ENCODE data around the gene SPINK1. TPM values are rescaled to one million over a fixed set of nuclear protein-coding genes. Genes with fewer than 3 reads are reported as not detected.

SPINK1 gene
- total RNA-seq, 1 experiment from 2014 or later = 4.5 TPM

- intact Hi-C loops (cut with micrococcal nuclease) = no loop called here
Measured at GRCh38 chr5:147880487-147880886, 49.0 kb upstream of the SPINK1 start.

More at GRCh38 chr5:147880487-147880886, 49.0 kb upstream of the SPINK1 start:
- TF ChIP-seq SIN3A (IDR thresholded peaks at IDR 0.05; ENCODE audit: low read depth) (no peak), EGR1 (IDR thresholded peaks at IDR 0.05; ENCODE audit: low read depth) (no peak), CEBPB (IDR thresholded peaks at IDR 0.05; ENCODE audit: low read depth) (no peak), YY1 (IDR thresholded peaks at IDR 0.05; ENCODE audit: extremely low read depth, insufficient replicate concordance, low read depth, low read length) (no peak), CTCF (IDR thresholded peaks at IDR 0.05 in 2 of 3, conservative IDR thresholded peaks at IDR 0.05 in 1 of 3; ENCODE audit: borderline replicate concordance in 1 of 3, insufficient read depth in 1 of 3, low read depth in 2 of 3, low read length in 2 of 3) (no peak), EZH2phosphoT487 (IDR thresholded peaks at IDR 0.05; ENCODE audit: borderline replicate concordance) (no peak), RAD21 (IDR thresholded peaks at IDR 0.05; ENCODE audit: low read depth) (no peak), EZH2 (IDR thresholded peaks at IDR 0.05) (no peak), ELF1 (IDR thresholded peaks at IDR 0.05; ENCODE audit: borderline replicate concordance, low read depth) (no peak), SP1 (IDR thresholded peaks at IDR 0.05; ENCODE audit: low read depth) (no peak), REST (IDR thresholded peaks at IDR 0.05; ENCODE audit: low read depth) (no peak)
- ChIA-PET POLR2A (no interaction called here), RAD21 (ENCODE audit: low non-redundant PET in 1 of 2, low total read pairs in 2 of 2, uncharacterized antibody in 2 of 2, unreplicated experiment in 2 of 2) (no interaction called here), CTCF (no interaction called here)
- Histone ChIP-seq H3K9me2 (ENCODE audit: insufficient read depth) (no peaks in the 10 kb centered on the region), H2AFZ (ENCODE audit: low read depth, low read length, poor library complexity, severe bottlenecking) (no peak overlapping the region), H4K20me1 (ENCODE audit: insufficient read depth) (no peaks in the 10 kb centered on the region), H3K4me2 (ENCODE audit: low read length) (no peak overlapping the region), H3K4me3 (replicated peaks in 1 of 2; ENCODE audit: low read depth in 1 of 2, low read length in 2 of 2) (no peak overlapping the region), H3K27me3 (ENCODE audit: insufficient read depth, low read length) (peaks cover 20% of the 10 kb centered on the region; the same call in 1 of the 2 replicates), H3K9me3 (ENCODE audit: control insufficient read depth in 1 of 2, insufficient read depth in 1 of 2, low read depth in 1 of 2, low read length in 2 of 2) (no peaks in the 10 kb centered on the region), H3K9ac (ENCODE audit: low read length) (no peak overlapping the region), H3K27ac (ENCODE audit: low read depth, low read length) (no peak overlapping the region), H3K79me2 (ENCODE audit: insufficient read depth, low read length) (no peaks in the 10 kb centered on the region), H3K4me1 (ENCODE audit: control insufficient read depth in 1 of 2, insufficient read depth in 2 of 2, low read length in 2 of 2) (no peaks in the 10 kb centered on the region), H3K36me3 (ENCODE audit: control insufficient read depth in 1 of 2, insufficient read depth in 2 of 2, low read length in 2 of 2) (no peaks in the 10 kb centered on the region)
- BruUV-seq (replicated peaks) = no TSS peak
- no peak for ATAC-seq
- no peak for DNase-seq (ENCODE audit: low read depth, low spot score)
